Stimulated activated memory B cell treated with anti-CD40 and anti-IgM and Interleukin-4, amounts not matched to agents 10 μg/mL and 1 μg/mL and 100 μg/mL, for 72 hours (primary cell): ENCODE data around the gene LAMC3.

Experiments
- ATAC-seq: fragments of 150-1000 bp; cut with Tn5 transposase; 2 replicates; pipeline ENCODE4 v1.10.0; 2021
- H3K27ac Mint-ChIP-seq: one replicate; pipeline ENCODE4 v1.8.0; 2022; ENCODE audit warnings: mild to moderate bottlenecking, mixed read lengths
- H3K27me3 Mint-ChIP-seq: one replicate; pipeline ENCODE4 v1.8.0; 2022; ENCODE audit warnings: mixed read lengths
- H3K36me3 Mint-ChIP-seq: one replicate; pipeline ENCODE4 v1.8.0; 2022; ENCODE audit warnings: mixed read lengths
- H3K4me1 Mint-ChIP-seq: one replicate; pipeline ENCODE4 v1.8.0; 2022; ENCODE audit warnings: mixed read lengths
- H3K4me3 Mint-ChIP-seq: one replicate; pipeline ENCODE4 v1.8.0; 2022; ENCODE audit warnings: mild to moderate bottlenecking, moderate library complexity, mixed read lengths
- H3K9me3 Mint-ChIP-seq: one replicate; pipeline ENCODE4 v1.8.0; 2022; ENCODE audit warnings: mixed read lengths

Gene LAMC3

DNA sequence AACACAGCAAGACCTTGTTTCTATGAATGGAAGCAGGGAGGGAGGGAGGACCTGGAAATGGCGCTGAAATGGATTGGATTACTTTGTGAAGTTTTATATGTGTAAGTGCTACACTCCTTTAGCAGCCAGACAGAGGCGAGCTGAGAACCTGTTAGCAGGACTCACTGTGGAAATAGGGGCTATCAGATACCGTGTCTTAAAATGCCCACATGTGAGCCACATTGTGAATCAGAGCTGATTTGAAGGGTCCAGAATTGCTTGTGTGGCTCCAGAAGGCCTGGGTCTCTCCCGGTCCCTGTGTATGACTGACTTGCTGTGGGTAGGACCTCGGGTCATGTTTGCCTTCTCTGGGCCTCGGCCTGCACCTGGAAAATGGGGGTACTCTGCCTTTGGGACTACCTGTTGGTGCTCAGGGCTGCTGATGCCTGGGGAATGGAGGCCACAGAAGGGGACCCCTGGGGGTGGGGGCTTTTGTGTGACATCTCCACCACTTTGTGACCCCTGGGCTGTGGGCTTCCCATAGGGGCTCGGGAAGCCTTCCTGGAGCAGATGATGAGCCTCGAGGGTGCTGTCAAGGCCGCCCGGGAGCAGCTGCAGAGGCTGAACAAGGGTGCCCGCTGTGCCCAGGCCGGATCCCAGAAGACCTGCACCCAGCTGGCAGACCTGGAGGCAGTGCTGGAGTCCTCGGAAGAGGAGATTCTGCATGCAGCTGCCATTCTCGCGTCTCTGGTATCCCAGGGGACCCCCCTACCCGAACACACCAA, 63.3 kb downstream of the LAMC3 start:
- peaks cover 9% of the 10 kb centered on the region for H3K27me3 Mint-ChIP-seq
- no peak overlapping the region for H3K27ac Mint-ChIP-seq
- H3K36me3 Mint-ChIP-seq: no peaks in the 10 kb centered on the region
- ATAC-seq: no peak
- no peaks in the 10 kb centered on the region for H3K4me1 Mint-ChIP-seq
- H3K4me3 Mint-ChIP-seq: no peak overlapping the region
- no peaks in the 10 kb centered on the region for H3K9me3 Mint-ChIP-seq

GRCh38 chr9:131072871-131073237, 63.9 kb downstream of the LAMC3 start:
- no peaks in the 10 kb centered on the region for H3K9me3 Mint-ChIP-seq
- no peak overlapping the region for H3K27ac Mint-ChIP-seq
- peaks cover 9% of the 10 kb centered on the region for H3K27me3 Mint-ChIP-seq
- no peak for ATAC-seq
- H3K4me1 Mint-ChIP-seq: no peaks in the 10 kb centered on the region
- no peaks in the 10 kb centered on the region for H3K36me3 Mint-ChIP-seq
- no peak overlapping the region for H3K4me3 Mint-ChIP-seq

DNA sequence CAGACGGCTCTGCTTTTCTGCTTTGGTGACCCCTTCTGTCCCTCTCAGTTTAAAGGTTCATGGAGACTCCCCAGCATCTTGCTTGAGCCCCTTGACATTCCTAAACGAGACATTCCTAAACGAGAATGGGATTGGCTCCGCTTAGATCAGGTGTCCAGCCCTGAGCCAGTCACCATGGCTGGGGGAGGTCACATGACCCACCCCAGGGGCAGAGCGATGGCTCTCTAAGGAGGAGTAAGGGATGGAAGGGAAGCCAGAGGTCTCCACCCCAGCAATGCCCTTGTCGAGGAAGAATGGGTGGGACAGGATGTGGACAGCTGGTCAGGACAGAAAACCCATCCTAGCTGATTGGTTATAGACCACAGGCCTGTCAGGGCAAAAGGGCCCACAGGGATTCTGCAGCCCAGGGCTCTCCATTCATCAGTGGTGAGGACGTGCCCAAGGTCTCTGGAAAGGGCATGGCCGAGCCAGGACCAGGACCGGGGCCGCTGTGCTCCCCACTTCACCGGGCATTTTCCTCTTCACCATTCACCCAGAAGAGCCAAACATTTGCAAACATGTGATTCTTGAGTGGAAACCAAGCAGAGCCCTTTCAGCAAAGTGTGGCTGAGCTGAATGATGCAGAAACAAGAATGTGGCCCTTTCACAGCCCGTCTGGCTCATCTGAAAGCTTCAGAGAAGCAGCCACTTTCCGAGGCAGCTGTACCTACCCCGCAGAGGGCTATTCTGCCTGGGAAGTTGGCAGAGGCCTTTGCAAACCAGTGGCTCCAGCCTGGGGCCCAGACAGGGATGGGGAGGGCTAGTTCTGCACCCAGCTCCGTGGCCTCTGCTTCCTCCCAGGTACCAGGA, 67.6 kb downstream of the LAMC3 start:
- Mint-ChIP-seq H3K27ac (no peak overlapping the region), H3K4me3 (no peak overlapping the region), H3K27me3 (no peaks in the 10 kb centered on the region), H3K9me3 (no peaks in the 10 kb centered on the region), H3K36me3 (no peaks in the 10 kb centered on the region), H3K4me1 (no peaks in the 10 kb centered on the region)
- no peak for ATAC-seq

GRCh38 chr9:131078427-131079366, 69.7 kb downstream of the LAMC3 start:
- no peak overlapping the region for H3K27ac Mint-ChIP-seq
- H3K9me3 Mint-ChIP-seq: no peaks in the 10 kb centered on the region
- H3K4me3 Mint-ChIP-seq: no peak overlapping the region
- ATAC-seq: no peak
- no peaks in the 10 kb centered on the region for H3K36me3 Mint-ChIP-seq
- no peaks in the 10 kb centered on the region for H3K27me3 Mint-ChIP-seq
- no peaks in the 10 kb centered on the region for H3K4me1 Mint-ChIP-seq

GRCh38 chr9:131080589-131080988, 71.6 kb downstream of the LAMC3 start:
- no peaks in the 10 kb centered on the region for H3K4me1 Mint-ChIP-seq
- H3K4me3 Mint-ChIP-seq: no peak overlapping the region

GRCh38 chr9:131081868-131082267, 72.9 kb downstream of the LAMC3 start:
- ATAC-seq: no peak
- Mint-ChIP-seq H3K36me3 (no peaks in the 10 kb centered on the region), H3K27ac (no peak overlapping the region), H3K4me3 (no peak overlapping the region), H3K27me3 (no peaks in the 10 kb centered on the region), H3K9me3 (no peaks in the 10 kb centered on the region), H3K4me1 (no peaks in the 10 kb centered on the region)

More at GRCh38 chr9:131080589-131080988, 71.6 kb downstream of the LAMC3 start:
- ATAC-seq: no peak
- Mint-ChIP-seq H3K27me3 (no peaks in the 10 kb centered on the region), H3K27ac (no peak overlapping the region), H3K36me3 (no peaks in the 10 kb centered on the region), H3K9me3 (no peaks in the 10 kb centered on the region)

DNA sequence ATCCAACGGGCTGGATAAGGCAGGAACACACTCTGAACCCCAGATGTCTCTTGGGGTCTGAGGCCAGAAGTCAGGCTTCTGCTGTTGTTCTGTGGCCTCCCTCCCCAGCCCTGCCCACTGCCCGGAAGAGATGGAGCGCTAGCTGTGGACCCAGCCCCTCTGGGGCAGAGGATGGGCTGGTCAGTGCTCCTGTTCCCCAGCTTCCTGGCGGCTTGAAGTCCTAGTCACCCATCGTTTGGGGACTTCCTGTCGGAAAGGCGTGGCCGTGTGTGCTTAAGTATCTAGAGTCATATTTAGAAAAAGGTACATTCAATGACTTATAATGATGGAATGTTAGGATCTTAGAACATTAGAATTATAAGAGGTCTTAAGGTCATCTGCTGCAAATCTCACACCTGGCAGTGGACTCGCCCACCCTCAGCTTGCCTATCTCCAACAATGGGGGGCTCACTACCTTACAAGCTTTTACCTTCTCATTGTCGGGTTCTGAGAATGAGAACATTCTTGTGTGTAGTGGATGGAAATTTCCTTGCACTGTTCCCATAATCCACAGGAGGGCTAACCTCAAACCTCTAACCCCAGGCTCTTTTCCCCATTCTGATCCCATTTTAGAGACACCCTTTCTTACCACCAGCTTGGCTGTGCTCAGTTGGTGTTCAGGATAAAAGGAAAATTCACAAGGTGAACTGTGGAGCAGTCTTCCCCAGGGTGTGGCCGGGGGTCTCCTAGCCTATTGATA, 74.0 kb downstream of the LAMC3 start:
- H3K36me3 Mint-ChIP-seq: no peaks in the 10 kb centered on the region
- no peaks in the 10 kb centered on the region for H3K9me3 Mint-ChIP-seq
- H3K4me1 Mint-ChIP-seq: no peaks in the 10 kb centered on the region
- ATAC-seq: no peak
- no peak overlapping the region for H3K4me3 Mint-ChIP-seq
- no peak overlapping the region for H3K27ac Mint-ChIP-seq
- H3K27me3 Mint-ChIP-seq: peaks cover 5% of the 10 kb centered on the region

GRCh38 chr9:131084661-131085369, 75.8 kb downstream of the LAMC3 start:
- no peak for ATAC-seq
- Mint-ChIP-seq H3K9me3 (no peaks in the 10 kb centered on the region), H3K4me1 (no peaks in the 10 kb centered on the region), H3K4me3 (no peak overlapping the region), H3K27ac (no peak overlapping the region), H3K36me3 (no peaks in the 10 kb centered on the region), H3K27me3 (peaks cover 9% of the 10 kb centered on the region)

GRCh38 chr9:131085370-131086122, 76.6 kb downstream of the LAMC3 start:
- Mint-ChIP-seq H3K27me3 (peaks cover 9% of the 10 kb centered on the region), H3K9me3 (no peaks in the 10 kb centered on the region), H3K36me3 (no peaks in the 10 kb centered on the region), H3K27ac (no peak overlapping the region), H3K4me1 (no peaks in the 10 kb centered on the region), H3K4me3 (no peak overlapping the region)
- ATAC-seq: no peak

DNA sequence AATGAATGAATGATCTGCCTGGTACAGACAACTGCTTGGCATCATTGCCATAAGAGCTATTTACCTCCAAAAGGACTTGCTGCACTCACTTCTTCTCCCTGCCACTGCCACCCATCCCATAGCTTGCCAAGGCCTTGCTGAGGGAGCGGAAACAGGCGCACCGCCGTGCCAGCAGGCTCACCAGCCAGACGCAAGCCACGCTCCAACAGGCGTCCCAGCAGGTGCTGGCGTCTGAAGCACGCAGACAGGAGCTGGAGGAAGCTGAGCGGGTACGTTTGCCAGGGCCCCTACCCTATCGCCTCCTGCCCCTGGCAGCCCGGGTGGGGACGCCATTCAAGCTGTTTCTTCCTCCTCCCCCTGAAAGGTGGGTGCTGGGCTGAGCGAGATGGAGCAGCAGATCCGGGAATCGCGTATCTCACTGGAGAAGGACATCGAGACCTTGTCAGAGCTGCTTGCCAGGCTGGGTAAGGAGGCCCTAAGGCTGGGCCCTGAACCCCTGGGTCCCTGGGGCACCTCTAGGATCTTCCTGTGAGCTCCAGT, 78.5 kb downstream of the LAMC3 start:
- no peak for ATAC-seq
- Mint-ChIP-seq H3K4me3 (no peak overlapping the region), H3K36me3 (no peaks in the 10 kb centered on the region), H3K27me3 (peaks cover 9% of the 10 kb centered on the region), H3K4me1 (no peaks in the 10 kb centered on the region), H3K27ac (no peak overlapping the region), H3K9me3 (no peaks in the 10 kb centered on the region)

GRCh38 chr9:131090025-131090787, 81.2 kb downstream of the LAMC3 start:
- Mint-ChIP-seq H3K4me1 (no peaks in the 10 kb centered on the region), H3K27me3 (peaks cover 35% of the 10 kb centered on the region), H3K27ac (no peak overlapping the region), H3K36me3 (no peaks in the 10 kb centered on the region), H3K4me3 (no peak overlapping the region), H3K9me3 (no peaks in the 10 kb centered on the region)
- ATAC-seq: no peak

- Mint-ChIP-seq H3K36me3 (no peaks in the 10 kb centered on the region), H3K27me3 (peaks cover 46% of the 10 kb centered on the region), H3K27ac (no peak overlapping the region), H3K4me3 (no peak overlapping the region), H3K4me1 (peaks cover 6% of the 10 kb centered on the region), H3K9me3 (no peaks in the 10 kb centered on the region)
- ATAC-seq: no peak
Observed at GRCh38 chr9:131091352-131091992, 82.5 kb downstream of the LAMC3 start.
